HEK293 (cell line): ENCODE results near the gene OR2A14.

ENCODE experiments used
- CTCF ChIA-PET: fragments of 350-600 bp; formaldehyde crosslinking; extraction: SDS; loops from one replicate; lab custom pipeline; 2021; ENCODE audit warnings: antibody characterized with exemption; lab: Yijun Ruan, JAX
- POLR2A ChIA-PET: fragments of 300-600 bp; formaldehyde crosslinking; extraction: SDS; loops from one replicate; lab custom pipeline; 2020; ENCODE audit warnings: antibody characterized with exemption, inconsistent platforms; lab: Yijun Ruan, JAX
- H3K27ac ChIP-seq: fragments of 200-500 bp; sonication (Bioruptor generic); 2 replicates; pipeline ENCODE4 v1.5.1; 2014; ENCODE audit warnings: low read depth, low read length, control low read depth, inconsistent platforms; ENCODE audit errors: extremely low read depth
- H3K36me3 ChIP-seq, 2 experiments: fragments of 200-500 bp in 1 of 2; sonication (Bioruptor generic) in 1 of 2; 1 replicate in 1 of 2; 2 replicates in 1 of 2; pipeline ENCODE4 v1.5.1; 2014 to 2017; ENCODE audit warnings: inconsistent platforms in 2 of 2, low read length in 2 of 2; ENCODE audit not compliant: control insufficient read depth in 2 of 2, insufficient read depth in 1 of 2
- H3K4me1 ChIP-seq: fragments of 200-500 bp; sonication (Bioruptor generic); 2 replicates; pipeline ENCODE4 v1.5.1; 2014; ENCODE audit warnings: mild to moderate bottlenecking, low read length, inconsistent platforms; ENCODE audit not compliant: control insufficient read depth, insufficient read depth
- H3K4me3 ChIP-seq: 2 replicates; pipeline ENCODE4 v1.5.1; 2011; ENCODE audit warnings: low read depth, mild to moderate bottlenecking, control low read depth, low read length, moderate library complexity
- H3K9me3 ChIP-seq: fragments of 200-500 bp; sonication (Bioruptor generic); 2 replicates; pipeline ENCODE4 v1.5.1; 2014; ENCODE audit warnings: low read depth, low read length, inconsistent platforms; ENCODE audit not compliant: control insufficient read depth, insufficient read depth
- PBX3 ChIP-seq: sonication (generic); formaldehyde crosslinking; IDR thresholded peaks from 2 replicates; pipeline ENCODE4 v1.8.1; 2022; ENCODE audit warnings: mild to moderate bottlenecking, moderate library complexity, missing genetic modification reagents
- SP2 ChIP-seq: fragments of 450-650 bp; formaldehyde crosslinking; IDR thresholded peaks from 2 replicates; pipeline ENCODE4 v1.5.1; 2016; ENCODE audit warnings: missing biosample characterization, missing genetic modification characterization
- WT1 ChIP-seq: fragments of 450-650 bp; formaldehyde crosslinking; IDR thresholded peaks from 2 replicates; pipeline ENCODE4 v1.5.1; 2016; ENCODE audit warnings: missing biosample characterization, missing genetic modification characterization
- YY1 ChIP-seq: fragments of 450-650 bp; formaldehyde crosslinking; IDR thresholded peaks from 2 replicates; pipeline ENCODE4 v1.5.1; 2018; ENCODE audit warnings: missing biosample characterization, missing genetic modification characterization
- ZBTB21 ChIP-seq: fragments of 450-650 bp; formaldehyde crosslinking; IDR thresholded peaks from 2 replicates; pipeline ENCODE4 v1.5.1; 2017; ENCODE audit warnings: missing biosample characterization, missing genetic modification characterization
- ZBTB8A ChIP-seq: fragments of 450-650 bp; formaldehyde crosslinking; IDR thresholded peaks from 2 replicates; pipeline ENCODE4 v1.5.1; 2016; ENCODE audit warnings: missing biosample characterization, missing genetic modification characterization
- ZFP41 ChIP-seq: fragments of 450-650 bp; formaldehyde crosslinking; IDR thresholded peaks from 2 replicates; pipeline ENCODE4 v1.5.1; 2016; ENCODE audit warnings: missing biosample characterization, missing genetic modification characterization, borderline replicate concordance
- ZNF112 ChIP-seq: fragments of 450-650 bp; formaldehyde crosslinking; IDR thresholded peaks from 2 replicates; pipeline ENCODE4 v1.5.0; 2017; ENCODE audit warnings: missing biosample characterization, missing genetic modification characterization
- ZNF157 ChIP-seq: fragments of 450-650 bp; formaldehyde crosslinking; IDR thresholded peaks from 2 replicates; pipeline ENCODE4 v1.5.1; 2016; ENCODE audit warnings: missing biosample characterization, missing genetic modification characterization
- ZNF223 ChIP-seq: fragments of 450-650 bp; formaldehyde crosslinking; IDR thresholded peaks from 2 replicates; pipeline ENCODE4 v1.5.1; 2016; ENCODE audit warnings: missing biosample characterization, missing genetic modification characterization
- ZNF274 ChIP-seq, 2 experiments: fragments of 200-500 bp in 1 of 2; fragments of 450-650 bp in 1 of 2; sonication (Bioruptor generic) in 1 of 2; formaldehyde crosslinking in 1 of 2; IDR thresholded peaks; 2 replicates each; pipeline versions ENCODE4 v1.5.1 to v1.6.1; 2014 to 2016; ENCODE audit warnings: borderline replicate concordance in 1 of 2, inconsistent platforms in 1 of 2, low read length in 1 of 2, missing biosample characterization in 1 of 2, missing genetic modification characterization in 1 of 2
- ZNF354C ChIP-seq: fragments of 450-650 bp; formaldehyde crosslinking; IDR thresholded peaks from 2 replicates; pipeline ENCODE4 v1.5.1; 2016; ENCODE audit warnings: missing biosample characterization, missing genetic modification characterization, low read depth, borderline replicate concordance
- ZNF518A ChIP-seq: fragments of 450-650 bp; formaldehyde crosslinking; conservative IDR thresholded peaks from 2 replicates; pipeline ENCODE4 v1.5.1; 2016; ENCODE audit warnings: low read depth, missing biosample characterization, missing genetic modification characterization
- ZNF549 ChIP-seq: fragments of 450-650 bp; IDR thresholded peaks from 2 replicates; pipeline ENCODE4 v1.5.1; 2018; ENCODE audit warnings: missing biosample characterization, missing genetic modification characterization, mild to moderate bottlenecking, inconsistent platforms, moderate library complexity
- ZNF596 ChIP-seq: fragments of 450-650 bp; IDR thresholded peaks from 2 replicates; pipeline ENCODE4 v1.5.0; 2018; ENCODE audit warnings: missing biosample characterization, mild to moderate bottlenecking, missing genetic modification characterization, moderate library complexity
- ZNF660 ChIP-seq: fragments of 450-650 bp; IDR thresholded peaks from 2 replicates; pipeline ENCODE4 v1.5.1; 2018; ENCODE audit warnings: missing biosample characterization, mild to moderate bottlenecking, missing genetic modification characterization
- ZNF677 ChIP-seq: fragments of 450-650 bp; IDR thresholded peaks from 2 replicates; pipeline ENCODE4 v1.5.0; 2018; ENCODE audit warnings: missing biosample characterization, mild to moderate bottlenecking, missing genetic modification characterization, moderate library complexity
- ZNF785 ChIP-seq: fragments of 450-650 bp; formaldehyde crosslinking; IDR thresholded peaks from 2 replicates; pipeline ENCODE4 v1.5.1; 2016; ENCODE audit warnings: missing biosample characterization, missing genetic modification characterization
- ZNF843 ChIP-seq: fragments of 450-650 bp; formaldehyde crosslinking; IDR thresholded peaks from 2 replicates; pipeline ENCODE4 v1.5.1; 2016; ENCODE audit warnings: missing biosample characterization, missing genetic modification characterization
- ZSCAN4 ChIP-seq: fragments of 450-650 bp; formaldehyde crosslinking; IDR thresholded peaks from 2 replicates; pipeline ENCODE4 v1.5.1; 2017; ENCODE audit warnings: missing biosample characterization, missing genetic modification characterization

OR2A14 gene

DNA sequence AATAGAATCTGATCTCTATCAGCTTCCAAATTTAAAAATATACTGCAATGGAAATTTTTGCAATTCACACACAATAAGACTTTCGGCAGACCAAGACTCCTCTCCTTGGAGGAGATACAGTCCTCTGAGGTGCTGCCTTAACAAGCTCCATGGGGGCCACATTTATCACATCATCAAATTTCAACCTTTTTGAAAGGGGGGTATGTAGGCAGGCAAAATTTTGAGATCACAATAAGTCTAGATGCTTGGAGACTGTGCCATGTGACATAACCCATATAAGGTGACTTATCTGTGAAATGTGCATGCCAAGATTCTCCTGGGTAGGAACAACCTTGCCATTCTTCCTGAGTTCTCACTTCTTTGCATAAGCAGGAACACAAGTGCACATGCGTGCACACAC, 37.0 kb upstream of the OR2A14 start, which contains the start of gene OR2A12:
TSS of gene OR2A12 (plus strand) at position 301 of the 400 bp plus-strand sequence. CDS start 8,830 bp downstream, outside the sequence.
- Histone ChIP-seq H3K36me3 (no peaks in the 10 kb centered on the region), H3K9me3 (no peaks in the 10 kb centered on the region), H3K27ac (no peak within 1 kb of the TSS), H3K4me3 (no peak within 1 kb of the TSS), H3K4me1 (no peaks in the 10 kb centered on the region)
- POLR2A ChIA-PET = no interaction called here
- CTCF ChIA-PET = no interaction called here
- no peak for TF ChIP-seq ZNF157
- TF ChIP-seq ZSCAN4 (tag by site-specific recombination) = peak; percentile 45; the same call in 1 of the 2 replicates

GRCh38 chr7:144086730-144087129, 36.2 kb upstream of the OR2A14 start:
- ChIA-PET POLR2A (no interaction called here), CTCF (interaction anchor here (0.7 kb wide), 1 partner anchor 23 kb away, joined by 3 read pairs; the partner anchor contains the start of gene OR2A2)
- no peaks in the 10 kb centered on the region for H3K36me3 ChIP-seq
- H3K27ac ChIP-seq = no peak overlapping the region
- no peak overlapping the region for H3K4me3 ChIP-seq
- no peaks in the 10 kb centered on the region for H3K4me1 ChIP-seq
- TF ChIP-seq ZBTB21 (tag by site-specific recombination) (no peak), WT1 (no peak), ZNF274 (IDR thresholded peaks at IDR 0.05; ENCODE audit: low read length) (no peak), ZNF274 (tag by site-specific recombination; IDR thresholded peaks at IDR 0.05; ENCODE audit: borderline replicate concordance) (no peak), ZNF843 (tag by site-specific recombination) (no peak), ZFP41 (no peak), ZNF785 (tag by site-specific recombination) (no peak), ZNF518A (no peak), PBX3 (CRISPR knock-in tag) (no peak), ZNF549 (tag by site-specific recombination) (no peak), ZNF660 (tag by site-specific recombination) (no peak), ZNF354C (no peak), SP2 (tag by site-specific recombination) (no peak), ZBTB8A (tag by site-specific recombination) (no peak), ZNF223 (tag by site-specific recombination) (no peak), ZNF112 (no peak), YY1 (tag by site-specific recombination) (no peak), ZNF596 (tag by site-specific recombination) (no peak), ZNF677 (no peak)
- no peaks in the 10 kb centered on the region for H3K9me3 ChIP-seq
